Bronchial epithelial cell (primary cell): ENCODE measurements around the gene NEK5. TPM values are rescaled to one million over a fixed set of nuclear protein-coding genes. Genes with fewer than 3 reads are reported as not detected.

ENCODE experiments used
- DNase-seq: peaks from one replicate; pipeline ENCODE4 v3.0.0-alpha.2; 2010; ENCODE audit warnings: low read depth
- FAIRE-seq: peaks from 2 replicates; lab custom pipeline; 2011; peaks lifted over from hg19 to GRCh38; lab: Jason Lieb, UNC
- H3K27me3 ChIP-seq: 2 replicates; pipeline ENCODE4 v1.5.1; 2011; ENCODE audit warnings: low read length; ENCODE audit not compliant: control insufficient read depth, insufficient read depth
- H3K36me3 ChIP-seq: 2 replicates; pipeline ENCODE4 v1.5.1; 2011; ENCODE audit warnings: low read length; ENCODE audit not compliant: control insufficient read depth, insufficient read depth
- H3K4me3 ChIP-seq: 2 replicates; pipeline ENCODE4 v1.5.1; 2011; ENCODE audit warnings: mild to moderate bottlenecking, low read depth, low read length, control low read depth
- CTCF ChIP-seq: IDR thresholded peaks from 2 replicates; pipeline ENCODE4 v1.5.1; 2011; ENCODE audit warnings: mild to moderate bottlenecking, moderate library complexity, low read length, control low read depth, inconsistent platforms; ENCODE audit not compliant: insufficient read depth, severe bottlenecking
- total RNA-seq: library from RNA; depleted of rRNA; stranded (reverse); fragments of >200 nt; gene quantifications from 2 replicates; pipeline ENCODE4 v1.2.1, GENCODE V29; 2014

The NEK5 gene
- total RNA-seq, 1 donor from 2014 or later = 0.26 TPM

GRCh38 chr13:51995677-51996551 is 133.0 kb downstream of the NEK5 start:
- no peaks in the 10 kb centered on the region for H3K36me3 ChIP-seq
- FAIRE-seq = no peak
- no peak overlapping the region for H3K4me3 ChIP-seq
- peak; percentile 17 for TF ChIP-seq CTCF
- DNase-seq = peak; percentile 39
- peaks cover 14% of the 10 kb centered on the region for H3K27me3 ChIP-seq

- peaks cover 6% of the 10 kb centered on the region for H3K27me3 ChIP-seq
- DNase-seq = no peak
- no peak overlapping the region for H3K4me3 ChIP-seq
- no peak for FAIRE-seq
- H3K36me3 ChIP-seq = no peaks in the 10 kb centered on the region
- TF ChIP-seq CTCF = no peak
Observed at GRCh38 chr13:51993713-51994112, 135.2 kb downstream of the NEK5 start.

GRCh38 chr13:51988988-51989618 is 139.8 kb downstream of the NEK5 start:
- DNase-seq (no peak), FAIRE-seq (no peak)
- H3K36me3 ChIP-seq = no peaks in the 10 kb centered on the region
- TF ChIP-seq CTCF = no peak
- no peaks in the 10 kb centered on the region for H3K27me3 ChIP-seq
- no peak overlapping the region for H3K4me3 ChIP-seq

Other genes with a start within 250 kb of the NEK5 start
- gene ATP7B, start 117.6 kb downstream of the NEK5 start, total RNA-seq = 3.9 and 8.7 TPM in 2 replicates
- gene ALG11, start 116.7 kb downstream of the NEK5 start, total RNA-seq = 17.5 and 24.5 TPM in 2 replicates
- gene UTP14C, start 104.4 kb downstream of the NEK5 start, total RNA-seq = 10.6 and 10.8 TPM in 2 replicates
- 6.8 and 9.3 TPM in 2 replicates for gene NEK3, start 30.5 kb upstream of the NEK5 start, total RNA-seq